ENCODE measurements around the gene GRIN2D. TPM values are rescaled to one million over a fixed set of nuclear protein-coding genes. Genes with fewer than 3 reads are reported as not detected.

GRIN2D gene
- total RNA-seq, 1 donor from 2014 or later = not detected

- Histone ChIP-seq H3K4me3 (no peak overlapping the region), H3K27ac (no peak overlapping the region), H3K27me3 (no peaks in the 10 kb centered on the region), H3K36me3 (no peaks in the 10 kb centered on the region), H3K4me1 (no peaks in the 10 kb centered on the region), H3K9me3 (no peaks in the 10 kb centered on the region)
- TF ChIP-seq POLR2AphosphoS5 (IDR thresholded peaks at IDR 0.05; ENCODE audit: insufficient read depth in 1 of 2, low read depth in 1 of 2) (no peak), POLR2A (IDR thresholded peaks at IDR 0.05) (no peak), CTCF (IDR thresholded peaks at IDR 0.05) (no peak)
- intact Hi-C loops (cut with DNase I) = no loop called here
- no peak for DNase-seq (ENCODE audit: extremely low spot score in 2 of 2)
Observed at GRCh38 chr19:48350856-48351255, 42.6 kb upstream of the GRIN2D start.

DNA sequence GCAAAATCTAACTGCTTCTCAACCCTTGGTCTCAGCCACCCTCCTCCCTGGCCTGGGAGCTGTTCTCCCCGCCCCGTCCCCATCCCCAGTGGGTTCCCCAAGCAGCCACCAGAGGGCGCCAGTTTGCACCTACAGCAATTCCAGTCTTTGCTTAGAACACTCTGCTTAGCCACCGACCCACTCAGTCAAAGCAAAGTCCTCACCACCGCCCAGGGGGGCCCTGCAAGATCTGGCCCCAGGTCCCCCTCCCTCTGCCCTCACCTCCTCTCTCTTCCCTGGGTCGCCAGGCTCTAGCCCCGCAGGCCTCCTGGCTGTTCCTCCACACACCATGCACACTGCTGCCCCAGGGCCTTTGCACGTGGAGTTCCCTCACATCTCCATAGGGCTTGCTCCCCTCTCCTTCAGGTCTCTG, 42.1 kb upstream of the GRIN2D start:
- H3K27ac ChIP-seq = no peak overlapping the region
- TF ChIP-seq POLR2AphosphoS5 (IDR thresholded peaks at IDR 0.05; ENCODE audit: insufficient read depth in 1 of 2, low read depth in 1 of 2) = no peak
- TF ChIP-seq POLR2A (IDR thresholded peaks at IDR 0.05) = no peak
- TF ChIP-seq CTCF (IDR thresholded peaks at IDR 0.05) = peak in 2 of 3 experiments; percentile 35 to 48
- H3K4me1 ChIP-seq = no peaks in the 10 kb centered on the region
- DNase-seq (ENCODE audit: extremely low spot score in 2 of 2) = no peak
- H3K27me3 ChIP-seq = no peaks in the 10 kb centered on the region
- no peak overlapping the region for H3K4me3 ChIP-seq
- H3K36me3 ChIP-seq = no peaks in the 10 kb centered on the region
- intact Hi-C loops (cut with DNase I) = no loop called here
- no peaks in the 10 kb centered on the region for H3K9me3 ChIP-seq

DNA sequence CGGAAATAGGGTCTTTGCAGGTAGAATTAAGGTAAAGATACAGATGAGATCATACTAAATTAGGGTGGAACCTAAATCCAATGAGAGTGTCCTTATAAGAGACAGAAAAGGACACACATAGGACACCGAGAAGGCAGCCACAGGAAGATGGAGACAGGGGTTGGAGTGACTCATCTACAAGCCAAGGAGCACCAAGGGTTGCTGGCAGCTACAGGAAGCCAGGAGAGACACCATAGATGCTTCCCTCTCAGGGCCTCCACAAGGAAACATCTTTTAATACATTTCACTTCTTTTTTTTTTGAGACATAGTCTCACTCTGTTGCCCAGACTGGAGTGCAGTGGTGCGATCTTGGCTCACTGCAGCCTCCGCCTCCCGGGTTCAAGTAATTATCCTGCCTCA, 39.8 kb upstream of the GRIN2D start:
- intact Hi-C loops (cut with DNase I) = no loop called here
- Histone ChIP-seq H3K4me3 (no peak overlapping the region), H3K27me3 (no peaks in the 10 kb centered on the region), H3K36me3 (no peaks in the 10 kb centered on the region), H3K4me1 (no peaks in the 10 kb centered on the region), H3K9me3 (no peaks in the 10 kb centered on the region), H3K27ac (no peak overlapping the region)
- DNase-seq (ENCODE audit: extremely low spot score in 2 of 2) = no peak
- TF ChIP-seq POLR2A (IDR thresholded peaks at IDR 0.05) (no peak), CTCF (IDR thresholded peaks at IDR 0.05) (no peak), POLR2AphosphoS5 (IDR thresholded peaks at IDR 0.05; ENCODE audit: insufficient read depth in 1 of 2, low read depth in 1 of 2) (no peak)

DNA sequence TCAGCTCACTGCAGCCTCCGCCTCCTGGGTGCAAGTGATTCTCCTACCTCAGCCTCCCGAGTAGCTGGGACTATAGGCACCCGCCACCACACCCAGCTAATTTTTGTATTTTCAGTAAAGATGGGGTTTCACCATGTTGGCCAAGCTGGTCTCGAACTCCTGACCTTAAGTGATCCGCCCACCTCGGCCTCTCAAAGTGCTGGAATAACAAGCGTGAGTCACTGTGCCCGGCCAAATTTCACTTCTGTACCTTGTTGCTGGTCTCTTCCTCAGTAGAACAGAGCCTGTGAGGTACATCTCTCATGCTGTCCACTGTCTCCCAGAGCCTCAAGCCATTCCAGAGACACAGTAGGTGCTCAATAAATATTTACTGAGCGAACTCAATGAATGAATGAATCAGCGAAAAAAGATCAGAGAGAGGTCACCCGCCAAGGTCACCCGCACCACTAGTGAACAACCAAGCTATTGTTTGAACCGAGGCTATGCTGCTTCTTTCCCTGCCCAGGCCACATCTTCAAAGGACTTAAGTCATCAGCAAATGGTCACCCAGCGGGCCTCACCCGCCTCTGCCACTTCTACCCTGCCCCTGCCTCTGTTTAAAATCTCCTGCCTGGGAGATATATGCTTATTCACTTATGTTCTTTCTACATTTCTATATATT, 39.0 kb upstream of the GRIN2D start:
- Histone ChIP-seq H3K4me1 (no peaks in the 10 kb centered on the region), H3K4me3 (no peak overlapping the region), H3K27ac (no peak overlapping the region), H3K27me3 (no peaks in the 10 kb centered on the region), H3K36me3 (no peaks in the 10 kb centered on the region), H3K9me3 (no peaks in the 10 kb centered on the region)
- DNase-seq (ENCODE audit: extremely low spot score in 2 of 2) = no peak
- intact Hi-C loops (cut with DNase I) = no loop called here
- TF ChIP-seq POLR2AphosphoS5 (IDR thresholded peaks at IDR 0.05; ENCODE audit: insufficient read depth in 1 of 2, low read depth in 1 of 2) = no peak
- TF ChIP-seq POLR2A (IDR thresholded peaks at IDR 0.05) = no peak
- no peak for TF ChIP-seq CTCF (IDR thresholded peaks at IDR 0.05)

- DNase-seq (ENCODE audit: extremely low spot score in 2 of 2) = no peak
- Histone ChIP-seq H3K9me3 (no peaks in the 10 kb centered on the region), H3K27ac (no peak overlapping the region), H3K4me1 (no peaks in the 10 kb centered on the region), H3K27me3 (no peaks in the 10 kb centered on the region), H3K36me3 (no peaks in the 10 kb centered on the region), H3K4me3 (no peak overlapping the region)
- intact Hi-C loops (cut with DNase I) = no loop called here
- no peak for TF ChIP-seq POLR2A (IDR thresholded peaks at IDR 0.05)
- no peak for TF ChIP-seq POLR2AphosphoS5 (IDR thresholded peaks at IDR 0.05; ENCODE audit: insufficient read depth in 1 of 2, low read depth in 1 of 2)
- TF ChIP-seq CTCF (IDR thresholded peaks at IDR 0.05) = no peak
Observed at GRCh38 chr19:48355365-48355954, 38.0 kb upstream of the GRIN2D start.

Measured in vagina (tissue), 2 donors.